Measurements from ENCODE around the gene SEC23IP. TPM values are rescaled to one million over a fixed set of nuclear protein-coding genes. Genes with fewer than 3 reads are reported as not detected.

SEC23IP gene
- 51.2 and 119 TPM in 2 replicates for total RNA-seq (ENCODE audit: low replicate concordance)

GRCh38 chr10:119892188-119893065 is at the start of gene SEC23IP:
Gene SEC23IP, plus strand, starts transcription at chr10:119892730. Its CDS starts 53 bp downstream, at chr10:119892783.
- TF ChIP-seq CTCF (IDR thresholded peaks at IDR 0.05; ENCODE audit: insufficient read depth, low read length): peak; percentile 14
- peak; percentile 95 for DNase-seq (ENCODE audit: low read depth)

GRCh38 chr10:119845656-119846055 is 46.9 kb upstream of the SEC23IP start:
- no peak overlapping the region for H3K4me3 ChIP-seq (ENCODE audit: low read depth, low read length)
- no peak for TF ChIP-seq CTCF (IDR thresholded peaks at IDR 0.05; ENCODE audit: insufficient read depth, low read length)
- DNase-seq (ENCODE audit: low read depth): no peak

More at GRCh38 chr10:119892188-119893065, at the start of gene SEC23IP:
- peak within 1 kb of the TSS; percentile 95 for H3K4me3 ChIP-seq (ENCODE audit: low read depth, low read length)

GRCh38 chr10:119849031-119849789 is 43.3 kb upstream of the SEC23IP start:
- DNase-seq (ENCODE audit: low read depth): peak; percentile 68
- no peak for TF ChIP-seq CTCF (IDR thresholded peaks at IDR 0.05; ENCODE audit: insufficient read depth, low read length)
- H3K4me3 ChIP-seq (ENCODE audit: low read depth, low read length): no peak overlapping the region

GRCh38 chr10:119849944-119850343 is 42.6 kb upstream of the SEC23IP start:
- no peak for TF ChIP-seq CTCF (IDR thresholded peaks at IDR 0.05; ENCODE audit: insufficient read depth, low read length)
- DNase-seq (ENCODE audit: low read depth): no peak
- H3K4me3 ChIP-seq (ENCODE audit: low read depth, low read length): no peak overlapping the region

- DNase-seq (ENCODE audit: low read depth): no peak
- TF ChIP-seq CTCF (IDR thresholded peaks at IDR 0.05; ENCODE audit: insufficient read depth, low read length): no peak
- no peak overlapping the region for H3K4me3 ChIP-seq (ENCODE audit: low read depth, low read length)
Measured at GRCh38 chr10:119852277-119852676, 40.3 kb upstream of the SEC23IP start.

GRCh38 chr10:119852822-119853221 is 39.7 kb upstream of the SEC23IP start:
- no peak for DNase-seq (ENCODE audit: low read depth)
- no peak overlapping the region for H3K4me3 ChIP-seq (ENCODE audit: low read depth, low read length)
- no peak for TF ChIP-seq CTCF (IDR thresholded peaks at IDR 0.05; ENCODE audit: insufficient read depth, low read length)

Measured in fibroblast of the aortic adventitia (primary cell).